ENCODE measurements around the gene PPP2R5E.

Gene PPP2R5E

DNA sequence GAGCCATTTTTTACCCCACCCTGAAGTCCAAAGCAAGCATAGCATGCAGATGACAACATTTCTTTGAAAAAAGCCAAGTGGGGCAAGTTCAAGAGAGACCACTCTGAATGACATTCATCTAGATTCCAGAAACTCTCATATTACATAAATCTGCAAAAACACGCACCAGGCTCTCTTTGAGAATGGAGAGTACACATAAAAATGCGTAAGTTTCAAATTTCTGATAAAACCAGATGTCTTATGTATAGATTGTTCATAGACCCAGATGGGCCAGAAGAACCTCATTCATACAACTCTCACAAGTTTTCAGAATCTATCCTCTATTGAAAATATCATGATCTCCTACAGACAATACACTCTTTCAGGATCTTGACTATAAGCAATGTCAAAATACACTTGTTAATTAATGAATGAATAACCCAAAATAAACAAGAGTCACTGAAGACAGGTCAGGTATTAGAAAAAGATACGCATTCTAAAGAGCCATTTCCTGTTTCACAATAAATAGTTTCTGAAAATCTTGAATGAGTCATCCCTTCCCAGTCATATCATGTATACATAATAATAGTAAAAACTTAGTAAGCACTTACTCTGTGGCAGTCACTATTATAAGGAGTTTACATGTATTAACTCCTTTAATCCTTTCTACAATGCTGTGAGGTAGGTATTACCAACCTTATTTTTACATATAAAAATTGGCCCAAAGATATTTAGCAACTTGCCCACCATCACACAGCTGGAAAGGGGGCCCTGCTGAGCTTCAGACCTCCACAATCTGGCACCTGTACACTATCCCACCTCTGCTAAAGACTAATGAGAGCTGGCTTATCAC, 72.0 kb downstream of the PPP2R5E start:
- DNase-seq (ENCODE audit: low spot score): no peak

DNA sequence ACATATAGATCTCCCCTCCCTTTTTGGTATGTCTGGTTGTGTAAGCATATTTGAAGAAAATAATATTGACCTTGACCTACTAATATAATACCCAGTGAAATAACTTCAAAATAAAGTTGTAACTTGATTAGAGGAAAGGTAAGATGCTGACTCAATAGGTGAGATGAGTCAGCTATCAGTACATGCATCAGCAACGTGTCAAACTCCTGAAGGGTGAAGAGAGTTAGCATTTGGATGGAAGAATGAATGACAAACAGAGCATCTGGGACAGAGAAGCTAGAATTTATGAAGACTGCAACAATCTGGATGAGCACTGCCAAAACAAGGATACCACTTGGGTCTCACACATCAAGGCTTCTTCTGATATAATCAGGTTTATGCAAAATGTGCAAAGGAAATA, 74.9 kb downstream of the PPP2R5E start:
- DNase-seq (ENCODE audit: low spot score): no peak

GRCh38 chr14:63467440-63468072, 75.6 kb downstream of the PPP2R5E start:
- DNase-seq (ENCODE audit: low spot score): no peak

DNA sequence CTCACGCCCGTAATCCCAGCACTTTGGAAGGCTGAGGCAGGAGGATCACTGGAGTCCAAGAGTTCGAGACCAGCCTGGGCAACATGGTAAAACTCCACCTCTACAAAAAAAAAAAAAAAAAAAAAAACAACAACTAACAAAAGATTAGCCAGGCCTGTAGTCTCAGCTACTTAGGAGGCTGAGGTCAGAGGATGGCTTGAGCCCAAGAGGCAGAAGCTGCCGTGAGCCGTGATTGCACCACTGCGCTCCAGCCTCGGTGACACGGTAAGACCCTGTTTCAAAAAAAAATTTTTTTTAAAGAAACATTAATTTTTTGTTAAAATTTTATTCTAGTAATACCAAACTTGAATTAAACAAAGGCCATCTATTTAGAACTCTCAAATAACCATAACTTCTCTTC, 77.8 kb downstream of the PPP2R5E start:
- DNase-seq (ENCODE audit: low spot score): no peak

GRCh38 chr14:63460680-63461369, 82.4 kb downstream of the PPP2R5E start:
- no peak for DNase-seq (ENCODE audit: low spot score)

- DNase-seq (ENCODE audit: low spot score): no peak
Measured at GRCh38 chr14:63459738-63460137, 83.4 kb downstream of the PPP2R5E start.

DNA sequence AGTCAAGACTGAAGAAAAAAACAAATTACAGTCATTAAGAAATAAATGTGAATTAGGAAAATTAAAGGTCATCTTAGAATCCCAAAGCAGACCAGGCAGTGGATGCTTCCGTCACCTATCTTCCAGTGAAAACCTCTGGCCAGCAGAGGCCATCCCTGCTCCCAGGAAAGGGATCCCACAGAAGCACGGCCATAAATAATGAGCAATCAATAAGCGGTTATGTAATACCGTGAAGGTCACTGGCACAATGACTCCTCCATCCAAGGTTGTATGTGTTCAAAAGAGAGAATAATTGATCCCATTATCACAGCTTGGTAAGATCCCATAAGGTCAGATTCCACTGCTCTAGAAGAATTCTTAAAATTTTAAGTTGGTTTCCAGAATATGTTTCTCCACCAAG, 85.7 kb downstream of the PPP2R5E start:
- no peak for DNase-seq (ENCODE audit: low spot score)

GRCh38 chr14:63454863-63455622, 88.1 kb downstream of the PPP2R5E start:
- no peak for DNase-seq (ENCODE audit: low spot score)

DNA sequence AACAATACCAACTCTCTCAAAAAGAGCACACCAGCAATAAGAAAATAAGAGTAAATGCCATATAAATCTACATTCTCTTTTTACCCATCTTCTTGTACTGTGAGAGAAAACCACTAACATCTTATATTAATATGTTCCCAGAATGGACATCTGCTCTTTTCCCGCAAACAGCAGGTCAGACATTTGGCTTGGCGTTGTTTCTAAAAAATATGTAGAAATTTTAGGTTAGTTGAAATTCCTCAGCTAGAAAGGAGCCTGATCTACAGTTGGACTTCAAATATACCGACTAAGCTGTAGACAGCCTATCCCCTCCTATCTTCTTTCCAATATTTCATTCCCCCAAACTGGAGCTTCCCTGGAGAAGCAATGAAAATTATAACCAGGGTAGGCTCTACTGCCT, 88.7 kb downstream of the PPP2R5E start:
- DNase-seq (ENCODE audit: low spot score): no peak

GRCh38 chr14:63453443-63453936, 89.7 kb downstream of the PPP2R5E start:
- DNase-seq (ENCODE audit: low spot score): no peak

GRCh38 chr14:63452796-63453195, 90.4 kb downstream of the PPP2R5E start:
- no peak for DNase-seq (ENCODE audit: low spot score)

DNA sequence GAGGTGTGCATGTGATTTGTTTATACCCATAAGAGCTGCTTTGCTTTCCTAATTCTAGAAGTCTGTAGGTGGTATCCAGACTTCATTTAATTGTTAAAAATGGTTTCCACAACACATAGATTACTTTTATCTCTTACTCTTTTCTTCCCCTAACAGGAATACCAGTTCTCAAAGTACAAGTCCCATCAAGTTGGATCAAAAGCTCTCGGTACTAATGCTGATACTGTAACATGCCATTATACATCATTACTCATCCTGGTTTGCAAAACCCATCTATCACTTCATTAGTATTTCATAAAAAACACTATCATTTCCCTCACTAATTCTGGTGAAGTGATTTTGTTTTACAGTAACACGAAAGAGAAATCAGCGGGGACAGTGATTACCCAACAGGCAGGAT, 94.3 kb downstream of the PPP2R5E start:
- DNase-seq (ENCODE audit: low spot score): no peak

DNA sequence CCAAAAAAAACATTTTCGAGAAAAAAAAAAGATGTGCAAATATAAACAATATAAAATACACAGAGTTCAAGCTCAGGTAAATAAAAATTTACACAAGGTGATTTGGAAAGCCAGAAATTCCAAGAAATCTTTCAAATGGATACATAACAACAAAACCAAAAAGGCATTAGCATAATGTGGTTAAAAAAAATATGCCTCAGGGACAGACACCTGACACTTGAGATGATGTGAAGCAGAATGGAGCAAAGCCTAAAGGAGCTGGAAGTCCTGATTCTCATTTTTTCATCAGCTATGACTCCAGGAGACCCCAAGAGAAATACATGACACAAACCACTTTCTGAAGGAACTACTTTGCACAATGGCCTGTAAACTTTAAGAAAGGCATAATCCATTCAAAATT, 98.6 kb downstream of the PPP2R5E start:
- no peak for DNase-seq (ENCODE audit: low spot score)

GRCh38 chr14:63443988-63444387, 99.2 kb downstream of the PPP2R5E start:
- DNase-seq (ENCODE audit: low spot score): no peak

- DNase-seq (ENCODE audit: low spot score): no peak
Measured at GRCh38 chr14:63443361-63443760, 99.8 kb downstream of the PPP2R5E start.

DNA sequence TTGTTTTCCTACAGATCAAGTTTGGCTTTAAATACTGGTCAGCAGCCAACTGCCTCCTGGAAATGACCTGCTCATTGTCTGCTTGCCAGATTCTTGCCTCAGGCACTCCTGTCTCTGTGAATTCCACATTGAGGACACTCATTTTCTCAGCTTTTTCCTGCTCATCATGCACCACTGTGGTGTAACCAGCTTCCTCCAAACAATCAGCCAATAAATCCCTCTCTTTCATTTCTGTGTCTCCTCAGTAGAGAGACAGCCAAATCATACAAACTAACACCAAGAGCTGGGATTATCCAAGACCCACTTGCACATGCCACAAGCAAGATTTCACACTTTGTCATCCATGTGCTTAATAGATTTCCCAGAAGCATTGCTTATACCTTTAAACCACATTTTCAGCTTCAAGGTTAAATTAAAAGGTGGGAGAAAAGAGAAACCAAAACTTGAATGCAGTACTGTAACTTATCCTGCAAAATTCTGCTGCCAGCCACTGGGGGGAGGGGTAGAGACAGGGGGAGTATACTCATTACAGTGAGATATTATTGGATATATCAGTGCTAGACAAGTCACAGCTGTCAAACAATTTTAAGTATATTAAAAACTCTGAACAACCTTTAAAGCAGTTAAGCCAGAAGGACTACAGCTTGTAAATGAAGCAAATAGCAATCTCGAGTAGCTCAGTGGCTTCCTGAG, 105.0 kb downstream of the PPP2R5E start:
- peak; percentile 43 for DNase-seq (ENCODE audit: low spot score)

- DNase-seq (ENCODE audit: low spot score): no peak
Measured at GRCh38 chr14:63436286-63437098, 106.7 kb downstream of the PPP2R5E start.

DNA sequence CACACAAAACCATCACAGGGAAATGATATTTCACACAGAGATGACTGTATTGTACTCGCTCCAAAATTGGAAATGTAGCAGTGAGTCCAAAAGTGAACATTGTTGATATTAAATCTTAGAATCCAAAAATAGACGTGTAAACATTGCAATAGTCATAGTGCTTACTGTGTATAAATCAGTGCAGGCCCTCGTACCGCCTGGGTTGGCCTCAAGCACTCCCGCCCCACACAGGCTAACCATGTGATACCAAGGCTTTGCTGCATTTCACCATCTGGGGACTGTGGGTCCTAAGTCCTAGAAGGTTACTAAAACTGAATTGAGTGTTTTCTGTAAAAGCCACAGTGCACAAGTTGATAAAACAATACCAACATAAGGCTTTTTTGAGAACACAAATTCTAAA, 107.3 kb downstream of the PPP2R5E start:
- no peak for DNase-seq (ENCODE audit: low spot score)

GRCh38 chr14:63435204-63435603, 108.0 kb downstream of the PPP2R5E start:
- no peak for DNase-seq (ENCODE audit: low spot score)

DNA sequence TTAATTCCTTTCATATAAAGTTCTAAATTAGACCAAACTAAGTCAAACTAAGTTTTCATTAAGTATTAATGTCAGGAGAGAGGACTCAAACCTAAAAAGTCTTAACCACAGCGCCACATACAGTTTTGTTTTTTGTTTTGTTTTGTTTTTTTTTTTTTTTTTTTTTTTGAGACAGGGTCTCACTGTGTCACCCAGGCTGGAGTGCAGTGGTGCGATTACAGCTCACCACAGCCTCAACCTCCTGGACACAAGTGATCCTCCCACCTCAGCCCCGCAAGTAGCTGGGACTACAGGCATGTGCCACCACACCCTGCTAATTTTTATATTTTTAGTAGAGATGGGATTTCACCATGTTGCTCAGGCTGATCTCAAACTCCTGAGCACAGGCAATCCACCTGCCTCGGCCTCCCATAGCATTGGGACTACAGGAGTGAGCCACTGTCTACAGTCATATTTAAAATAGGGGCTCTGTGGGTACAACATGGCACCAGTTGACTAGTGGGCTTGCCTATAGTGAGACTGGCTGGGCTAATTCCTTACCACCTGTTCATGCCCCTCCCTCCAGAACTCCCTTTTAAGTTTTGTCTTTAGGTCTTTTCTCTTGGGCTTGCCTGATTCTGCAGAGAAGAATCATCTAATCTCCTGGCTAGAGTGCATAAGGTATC, 110.2 kb downstream of the PPP2R5E start:
- DNase-seq (ENCODE audit: low spot score): no peak

Data from iPS-NIHi11 (cell line).